Mucosa of descending colon (tissue), 3 donors: Measurements from ENCODE around the gene PLXNA4. TPM values are rescaled to one million over a fixed set of nuclear protein-coding genes. Genes with fewer than 3 reads are reported as not detected.

Source experiments
- ATAC-seq: fragments of 200-7000 bp; cut with Tn5 transposase; one replicate; pipeline ENCODE4 v1.9.1; 2020; ENCODE audit warnings: mild to moderate bottlenecking, moderate library complexity
- DNase-seq, 3 donors: peaks; one replicate each; pipeline ENCODE4 v3.0.0-alpha.2; 2020
- H3K36me3 ChIP-seq: fragments of 200-600 bp; one replicate; pipeline ENCODE4 v1.8.0; 2021; ENCODE audit warnings: low read depth, mild to moderate bottlenecking
- H3K4me1 ChIP-seq: fragments of 200-600 bp; one replicate; pipeline ENCODE4 v1.8.0; 2021; ENCODE audit warnings: low read depth, mild to moderate bottlenecking
- H3K4me3 ChIP-seq: fragments of 200-600 bp; one replicate; pipeline ENCODE4 v1.8.0; 2021; ENCODE audit warnings: mild to moderate bottlenecking
- H3K9me3 ChIP-seq: fragments of 200-600 bp; one replicate; pipeline ENCODE4 v1.8.0; 2021; ENCODE audit warnings: mild to moderate bottlenecking
- CTCF ChIP-seq: fragments of 200-600 bp; IDR thresholded peaks from one replicate; pipeline ENCODE4 v1.8.0; 2022; ENCODE audit warnings: antibody characterized with exemption, mild to moderate bottlenecking
- intact Hi-C, 2 donors: fragments of 100-400 bp; cut with DNase I in 1 of 2; cut with micrococcal nuclease in 1 of 2; formaldehyde crosslinking; loops; one replicate each; pipeline versions ENCODE4 v1.11.0 to v1.11.1; 2022; cut with DNase I, micrococcal nuclease
- total RNA-seq, 3 donors: library from RNA; stranded (reverse); fragmentation: NEBNext Ultra II Directional in 2 of 3; extraction: Animal tissue kit (Norgen Biotek cat#: 25700) in 2 of 3; gene quantifications; one replicate each; pipeline versions ENCODE4 v1.2.1 to v1.2.4, GENCODE V29; 2021 to 2023
- donor health status: DM: no; HTN: no; CAD: no; lungs with moderate emphysema.
- donor health status: DM: no; HTN: no; CAD: no.
- donor health status: DM: no; HTN: yes; CAD: no.

The PLXNA4 gene
- total RNA-seq, 3 donors from 2014 or later = 0.78 to 3.5 (median 2.7) TPM

GRCh38 chr7:132609906-132610520 lies 33.7 kb upstream of the PLXNA4 start:
- no peak overlapping the region for H3K4me3 ChIP-seq
- intact Hi-C loops = no loop called here
- H3K4me1 ChIP-seq = no peaks in the 10 kb centered on the region
- H3K9me3 ChIP-seq = no peaks in the 10 kb centered on the region
- no peaks in the 10 kb centered on the region for H3K36me3 ChIP-seq
- ATAC-seq (no peak), DNase-seq (no peak)
- TF ChIP-seq CTCF = no peak

GRCh38 chr7:132609222-132609621 lies 33.0 kb upstream of the PLXNA4 start:
- intact Hi-C loops = no loop called here
- Histone ChIP-seq H3K9me3 (no peaks in the 10 kb centered on the region), H3K36me3 (no peaks in the 10 kb centered on the region), H3K4me3 (no peak overlapping the region), H3K4me1 (no peaks in the 10 kb centered on the region)
- DNase-seq = no peak
- no peak for ATAC-seq
- no peak for TF ChIP-seq CTCF

GRCh38 chr7:132608523-132608922 lies 32.3 kb upstream of the PLXNA4 start:
- H3K36me3 ChIP-seq = no peaks in the 10 kb centered on the region
- no peak for TF ChIP-seq CTCF
- no peak for DNase-seq
- no peak overlapping the region for H3K4me3 ChIP-seq
- no peak for ATAC-seq
- H3K4me1 ChIP-seq = no peaks in the 10 kb centered on the region
- H3K9me3 ChIP-seq = no peaks in the 10 kb centered on the region
- intact Hi-C loops = no loop called here

- TF ChIP-seq CTCF = no peak
- no peaks in the 10 kb centered on the region for H3K4me1 ChIP-seq
- H3K4me3 ChIP-seq = no peak overlapping the region
- ATAC-seq = no peak
- DNase-seq = no peak
- H3K36me3 ChIP-seq = no peaks in the 10 kb centered on the region
- H3K9me3 ChIP-seq = no peaks in the 10 kb centered on the region
- intact Hi-C loops = no loop called here
These were observed 31.4 kb upstream of the PLXNA4 start for GRCh38 chr7:132607656-132608055.

GRCh38 chr7:132604121-132604520 lies 27.9 kb upstream of the PLXNA4 start:
- TF ChIP-seq CTCF = no peak
- DNase-seq (no peak), ATAC-seq (no peak)
- intact Hi-C loops = no loop called here
- Histone ChIP-seq H3K9me3 (no peaks in the 10 kb centered on the region), H3K36me3 (no peaks in the 10 kb centered on the region), H3K4me3 (no peak overlapping the region), H3K4me1 (no peaks in the 10 kb centered on the region)
